NCI-H1694 treated with DMSO at 0.1 percent for 48 hours (cell line): ENCODE measurements around the gene EIF5AL1.
"Not testable (repeated sequence)": the region's sequence is repeated elsewhere in the genome, so short reads cannot be mapped to it uniquely, and the experiment has no call there.

Experiments
- DNase-seq: peaks from one replicate; lab custom pipeline; 2025; lab: John Stamatoyannopoulos, UW

The EIF5AL1 gene

DNA sequence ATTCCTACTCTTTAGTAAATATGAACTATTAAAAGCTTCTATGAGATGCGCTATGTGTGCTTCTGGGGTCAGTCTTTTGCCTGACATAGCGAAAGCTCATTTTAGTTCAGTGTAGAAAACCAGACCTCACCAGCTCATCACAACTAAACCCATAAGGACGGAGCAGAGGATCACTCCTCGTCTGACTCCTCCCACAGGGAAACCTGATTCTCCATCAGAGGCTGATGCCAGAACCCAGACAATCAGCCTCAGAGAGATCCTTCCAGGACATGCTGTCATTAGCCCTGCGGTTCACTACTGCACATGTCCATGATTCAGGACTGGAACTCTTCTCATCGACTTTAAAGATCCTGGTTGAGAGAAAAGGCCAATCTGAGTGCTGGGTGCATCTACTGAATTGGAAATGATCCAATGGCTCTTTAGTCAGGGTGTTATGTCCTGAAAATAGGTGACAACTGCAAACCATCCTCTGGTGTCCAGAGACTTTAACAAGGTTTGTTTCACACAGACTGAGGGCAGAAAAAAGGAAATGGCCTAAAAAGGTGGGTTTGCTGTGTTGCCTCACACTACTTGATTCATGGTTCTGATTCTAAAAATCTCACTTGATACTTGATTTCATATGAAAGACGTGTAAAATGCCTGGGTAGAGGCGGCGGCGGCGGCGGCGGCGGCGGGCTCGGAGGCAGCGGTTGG lies at the start of gene EIF5AL1:
Gene EIF5AL1 (plus strand): TSS at position 643 of the 693 bp plus-strand sequence. CDS start 117 bp downstream, outside the sequence.
- DNase-seq = not testable (repeated sequence)

DNA sequence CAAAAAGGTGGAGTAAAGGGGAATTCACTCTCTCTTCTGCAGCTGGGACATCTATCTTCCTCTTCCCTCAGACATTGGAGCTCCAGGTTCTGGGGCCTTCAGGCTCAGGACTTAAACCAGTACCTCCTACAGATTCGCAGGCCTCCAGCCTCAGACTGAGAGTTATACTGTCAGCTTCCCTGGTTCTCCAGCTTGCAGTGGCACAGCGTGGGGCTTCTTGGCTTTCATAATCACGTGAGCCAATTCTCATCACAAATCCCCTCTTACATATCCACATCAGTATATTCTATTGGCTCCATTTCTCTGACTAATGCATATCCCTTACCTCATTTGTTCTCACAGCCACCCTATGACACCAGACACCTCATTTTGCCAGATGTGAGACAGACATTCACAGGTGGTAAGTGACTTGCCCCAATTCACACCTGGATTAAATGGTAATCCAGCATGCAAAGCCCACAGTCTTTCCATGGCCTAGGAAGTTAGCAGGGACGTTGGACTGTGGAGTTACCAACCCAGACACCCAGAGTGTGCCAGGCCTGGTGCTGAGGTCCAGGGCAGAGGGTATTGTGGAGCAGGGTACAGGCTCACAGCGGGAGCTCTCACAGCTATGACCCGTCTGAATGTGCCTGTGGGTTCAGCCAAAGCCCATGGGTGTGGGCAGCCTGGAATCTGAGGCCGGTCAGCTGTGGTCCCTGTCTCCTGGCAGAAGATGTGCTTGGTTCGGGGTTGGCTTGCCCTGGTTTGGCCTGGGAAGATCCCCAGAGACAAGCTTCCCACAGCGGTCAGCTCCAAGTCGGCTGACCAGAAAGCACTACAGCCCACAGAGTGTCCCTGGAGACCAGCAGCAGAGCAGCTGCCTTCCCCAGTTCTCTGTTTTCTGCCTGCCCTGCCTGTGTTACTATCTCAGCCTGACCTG lies 48.5 kb upstream of the EIF5AL1 start:
- no peak for DNase-seq

DNA sequence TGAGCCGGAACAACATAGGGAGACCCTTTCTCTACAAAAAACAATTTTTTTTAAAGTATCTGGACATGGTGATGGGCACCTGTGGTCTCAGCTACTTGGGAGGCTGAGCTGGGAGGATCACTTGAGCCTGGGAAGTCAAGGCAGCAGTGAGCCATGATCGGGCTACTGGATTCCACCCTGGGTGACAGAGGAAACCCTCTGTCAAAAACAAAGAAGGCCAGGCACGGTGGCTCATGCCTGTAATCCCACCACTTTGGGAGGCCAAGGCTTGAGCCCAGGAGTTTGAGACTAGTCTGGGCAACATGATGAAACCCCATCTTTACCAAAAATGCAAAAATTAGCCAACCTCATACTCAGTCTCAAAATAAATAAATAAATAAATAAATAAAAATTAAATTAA lies 47.0 kb upstream of the EIF5AL1 start:
- DNase-seq = no peak

DNA sequence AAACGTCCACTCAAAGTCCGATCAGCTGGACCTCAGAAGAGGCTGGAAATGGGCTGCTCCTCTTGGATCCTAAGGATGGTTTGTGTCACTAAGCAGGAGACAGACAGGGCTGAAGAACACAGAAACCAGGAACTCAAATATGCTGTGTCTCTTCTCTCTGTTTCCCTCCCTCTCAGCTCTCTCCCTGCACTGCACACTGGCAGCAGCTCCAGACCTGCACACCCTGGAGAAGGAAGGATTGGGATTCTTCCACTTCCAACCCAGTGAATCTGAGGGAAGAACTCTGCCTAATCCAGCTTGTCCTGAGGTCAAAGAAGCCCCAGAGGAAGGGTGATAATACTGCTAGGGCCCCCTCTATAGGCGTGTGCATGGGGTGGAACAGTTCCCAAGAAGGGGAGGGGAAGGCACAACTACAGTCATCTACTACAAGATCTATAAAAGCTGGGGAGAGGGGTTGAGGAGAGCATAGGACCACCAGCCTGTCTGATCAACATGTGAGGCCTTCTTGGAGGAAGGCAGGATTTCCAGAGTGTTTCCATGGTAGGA lies 44.2 kb upstream of the EIF5AL1 start:
- DNase-seq = no peak

DNA sequence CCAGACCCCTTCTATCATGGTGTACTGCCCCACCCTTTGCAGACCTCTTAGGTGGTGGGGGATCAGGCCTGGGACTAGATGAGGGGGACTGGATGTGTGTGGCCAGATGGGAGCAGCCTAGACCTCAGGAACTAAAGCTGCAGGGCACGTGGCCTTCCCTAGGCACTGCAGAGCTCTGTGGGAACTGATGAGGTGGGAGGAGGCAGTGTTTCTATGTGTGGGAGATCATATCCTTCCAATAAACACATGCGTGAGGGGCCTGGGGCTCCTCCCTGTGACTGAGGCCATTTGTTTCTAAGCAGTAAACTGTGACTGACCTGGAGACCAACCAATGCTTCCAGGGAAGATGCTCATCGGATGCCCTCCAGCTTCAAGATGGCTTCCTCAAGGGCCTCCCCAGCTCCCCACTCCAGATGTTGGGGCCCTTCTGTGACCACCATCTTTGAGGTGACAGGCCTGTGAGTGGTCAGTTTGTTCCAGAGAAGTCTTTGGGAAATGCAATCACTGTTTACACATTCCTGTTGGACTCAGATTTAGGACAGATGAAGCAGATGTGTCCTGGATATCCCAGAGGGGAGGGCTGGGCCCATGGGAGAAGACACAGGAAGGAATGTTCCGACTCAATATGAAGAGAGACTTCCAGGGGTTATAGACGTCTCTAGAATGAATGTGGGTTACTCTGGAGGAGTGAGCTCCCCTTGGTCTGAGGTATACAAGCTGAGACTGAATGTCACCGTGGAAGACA lies 43.3 kb upstream of the EIF5AL1 start:
- DNase-seq = no peak

DNA sequence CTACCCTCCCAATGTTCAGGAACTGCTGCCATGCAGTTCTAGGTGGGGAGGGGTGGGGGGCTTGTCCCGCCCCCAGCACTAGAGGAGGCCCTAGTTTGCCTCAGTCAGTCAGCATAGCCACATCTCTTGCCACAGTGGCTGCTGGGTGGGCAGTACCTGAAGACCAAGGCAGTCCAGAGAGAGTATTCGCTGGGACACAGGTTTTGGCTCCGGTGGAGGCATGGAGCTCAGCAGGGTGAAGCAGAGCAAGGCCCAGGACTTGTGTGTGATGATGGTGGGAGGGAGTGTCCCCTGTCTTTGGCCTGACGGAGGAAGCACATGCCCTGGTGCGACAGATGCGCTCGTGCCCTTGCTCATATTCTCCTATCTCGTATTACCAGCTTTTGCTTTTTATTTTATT lies 42.2 kb upstream of the EIF5AL1 start:
- DNase-seq = no peak

DNA sequence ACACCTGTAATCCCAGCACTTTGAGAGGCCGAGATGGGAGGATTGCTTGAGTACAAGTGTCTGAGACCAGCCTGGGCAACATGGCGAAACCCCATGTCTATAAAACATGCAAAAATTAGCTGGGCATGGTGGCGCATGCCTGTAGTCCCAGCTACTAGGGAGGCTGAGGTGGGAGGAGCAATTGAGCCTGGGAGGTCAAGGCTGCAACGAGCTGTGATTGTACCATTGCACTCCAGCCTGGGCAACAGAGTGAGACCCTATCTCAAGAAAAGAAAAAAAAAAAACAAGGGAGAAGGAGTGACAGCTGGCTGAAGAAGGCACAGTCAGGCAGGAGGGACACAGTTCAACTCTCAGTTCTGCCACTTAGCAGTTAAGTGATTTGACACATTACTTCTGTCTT lies 40.6 kb upstream of the EIF5AL1 start:
- DNase-seq = no peak

DNA sequence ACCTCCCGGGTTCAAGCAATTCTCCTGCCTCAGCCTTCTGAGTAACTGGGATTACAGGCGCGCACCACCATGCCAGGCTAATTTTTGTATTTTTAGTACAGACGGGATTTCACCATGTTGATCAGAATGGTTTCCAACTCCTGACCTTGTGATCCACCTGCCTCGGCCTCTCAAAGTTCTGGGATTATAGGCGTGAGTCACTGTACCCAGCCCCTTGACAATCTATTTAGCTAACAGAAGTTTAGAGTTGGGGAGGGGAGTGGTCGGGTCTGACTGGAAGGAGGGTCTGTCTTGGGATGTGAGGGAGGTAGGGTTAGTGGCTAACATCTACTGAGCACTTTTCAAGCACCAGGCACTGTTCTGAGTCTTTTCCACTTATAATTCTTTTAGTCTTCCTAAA lies 39.9 kb upstream of the EIF5AL1 start:
- no peak for DNase-seq

DNA sequence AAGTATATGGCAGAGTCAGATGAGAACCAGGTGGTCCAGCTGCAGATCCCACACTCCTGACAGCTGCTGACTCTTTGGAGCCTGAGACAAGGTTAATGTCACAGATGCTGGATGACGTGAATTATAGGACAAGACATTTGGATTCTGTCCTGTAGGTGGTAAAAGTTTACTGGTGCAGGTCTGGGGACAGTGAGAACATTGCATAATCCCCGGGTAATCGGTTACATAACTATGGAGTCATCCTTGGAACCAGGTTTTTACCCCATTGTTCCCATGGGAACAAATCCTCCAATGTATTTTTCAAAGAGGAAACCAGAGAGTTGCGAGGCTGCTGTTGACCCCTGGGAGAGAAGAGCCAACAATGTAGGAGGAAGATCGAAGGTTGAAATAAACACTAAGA lies 39.4 kb upstream of the EIF5AL1 start:
- no peak for DNase-seq

DNA sequence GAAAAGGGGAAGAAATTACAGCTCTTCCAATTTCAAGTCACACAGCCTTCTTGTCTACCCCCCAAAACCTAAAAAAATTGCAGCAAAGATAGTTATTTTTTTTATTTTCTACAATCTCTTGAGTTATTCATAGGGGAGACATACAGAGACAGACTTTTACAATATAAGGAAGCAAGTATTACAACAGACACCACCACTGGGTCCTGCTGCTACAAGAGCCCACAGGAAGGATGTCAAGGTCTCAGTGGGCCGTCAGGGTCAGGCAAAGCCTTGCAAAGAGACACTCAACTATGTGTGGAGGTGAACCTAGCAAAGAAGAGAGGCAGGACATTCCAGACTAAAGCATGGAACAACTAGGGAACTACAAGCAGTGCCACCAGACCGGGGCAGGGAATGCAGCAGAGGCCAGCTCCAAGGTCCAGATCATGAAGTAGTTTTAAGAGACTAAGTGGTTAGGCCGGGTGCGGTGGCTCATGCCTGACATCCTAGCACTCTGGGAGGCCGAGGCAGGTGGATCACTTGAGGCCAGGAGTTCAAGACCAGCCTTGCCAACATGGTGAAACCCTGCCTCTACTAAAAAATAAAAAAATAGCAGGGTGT lies 38.7 kb upstream of the EIF5AL1 start:
- no peak for DNase-seq

DNA sequence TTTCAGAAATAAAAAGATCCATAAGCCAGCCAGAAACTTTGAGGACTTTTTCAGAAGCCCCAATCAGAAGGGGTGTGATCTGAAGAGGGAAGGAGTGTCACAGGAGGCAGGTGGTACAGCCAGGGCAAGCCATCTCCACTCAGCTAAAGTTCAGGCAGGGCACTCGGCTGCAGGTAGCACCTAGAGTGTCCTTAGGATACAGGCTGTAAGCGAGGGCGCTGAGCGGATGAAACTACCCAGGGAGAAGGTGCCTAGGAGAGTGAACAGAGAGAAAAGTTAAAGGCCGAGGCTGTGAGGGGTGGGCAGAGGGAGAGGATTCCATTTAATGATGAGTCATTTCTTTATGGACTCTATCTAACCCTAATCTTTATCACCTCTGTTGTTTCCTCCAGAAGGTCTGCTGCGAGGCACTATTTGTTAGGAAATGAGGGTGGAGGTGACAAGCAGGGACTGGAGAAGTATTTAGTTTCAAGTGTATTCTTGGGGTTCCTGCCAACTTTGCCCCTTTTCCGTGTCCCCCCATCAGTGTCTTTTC lies 37.1 kb upstream of the EIF5AL1 start:
- no peak for DNase-seq

DNA sequence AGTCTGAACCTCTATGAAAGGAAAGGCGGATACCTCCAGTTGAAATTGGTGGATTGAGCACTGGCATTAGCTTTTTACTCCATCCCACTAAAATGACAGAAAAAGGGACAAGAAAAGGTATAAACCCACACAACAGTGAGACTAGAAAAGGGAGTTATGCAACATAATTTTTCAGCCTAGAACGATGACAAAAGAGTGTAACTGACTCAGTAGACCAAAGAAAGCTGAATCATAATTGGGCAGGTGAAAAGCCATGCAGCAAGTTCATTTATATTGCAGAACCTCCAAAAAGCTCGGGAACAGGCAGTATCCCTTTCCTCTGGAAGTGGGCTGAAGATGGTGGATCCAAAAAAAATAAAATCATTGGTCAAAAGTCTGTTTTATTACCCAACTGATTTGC lies 36.5 kb upstream of the EIF5AL1 start:
- no peak for DNase-seq

DNA sequence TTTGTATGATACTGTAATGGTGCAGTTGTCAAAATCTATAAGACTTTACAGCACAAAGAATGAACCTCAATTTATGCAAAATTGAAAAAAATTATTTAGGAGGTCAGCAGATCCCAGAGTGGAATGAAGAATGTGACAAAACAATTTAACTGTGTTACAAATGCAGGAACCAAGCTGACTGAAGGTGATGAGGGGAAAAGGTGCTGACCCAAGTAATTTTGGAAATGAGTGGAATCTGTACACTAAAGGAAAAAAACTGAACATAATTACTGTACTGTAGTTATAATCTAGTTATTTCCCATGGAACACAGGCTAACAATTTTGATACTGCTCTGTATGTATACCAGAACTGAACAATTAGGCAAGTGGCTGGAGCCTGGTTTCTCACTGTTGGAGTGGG lies 35.7 kb upstream of the EIF5AL1 start:
- DNase-seq = no peak

DNA sequence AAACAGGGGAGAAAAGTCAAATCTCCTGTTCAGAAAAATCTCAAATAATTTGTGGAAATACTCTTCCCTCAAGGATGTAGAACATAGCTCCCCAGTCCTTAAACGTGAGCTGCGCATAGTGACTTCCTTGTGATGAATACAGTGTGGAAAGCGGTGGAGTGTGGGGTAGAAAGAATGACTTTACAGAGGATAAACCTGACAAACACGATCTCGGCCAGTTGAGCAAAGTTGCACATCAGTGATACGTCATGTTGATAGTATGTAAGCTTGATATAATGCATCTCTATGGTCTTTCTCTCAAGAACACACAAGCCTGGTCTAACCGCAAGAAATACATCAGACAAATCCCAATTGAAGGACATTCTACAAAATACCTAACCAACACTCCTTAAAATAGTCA lies 34.9 kb upstream of the EIF5AL1 start:
- no peak for DNase-seq

DNA sequence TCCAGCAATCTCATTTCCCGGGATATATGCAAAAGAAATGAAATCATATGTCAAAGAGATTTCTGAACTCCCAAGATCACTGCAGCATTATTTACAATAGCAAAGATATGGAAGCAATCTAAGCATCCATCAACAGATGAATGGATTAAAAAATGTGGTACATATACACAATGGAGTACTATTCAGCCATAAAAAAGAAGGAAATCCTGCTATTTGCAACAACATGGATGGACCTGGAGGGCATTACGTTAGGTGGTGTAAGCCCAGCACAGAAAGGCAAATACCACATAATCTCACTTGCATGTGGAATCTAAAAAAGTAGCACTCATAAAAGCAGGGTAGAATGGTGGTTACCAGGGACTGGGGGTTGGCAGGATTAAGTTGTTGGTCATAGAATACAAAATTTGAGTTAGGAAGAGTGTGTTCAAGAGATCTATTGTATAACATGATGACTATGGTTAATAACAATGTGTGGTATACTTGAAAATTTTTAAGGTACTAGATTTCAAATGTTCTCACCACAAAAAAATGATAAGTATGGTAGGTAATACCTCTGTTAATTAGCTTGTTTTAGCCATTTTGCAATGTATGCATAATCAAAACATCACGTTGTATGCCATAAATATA lies 32.9 kb upstream of the EIF5AL1 start:
- no peak for DNase-seq

DNA sequence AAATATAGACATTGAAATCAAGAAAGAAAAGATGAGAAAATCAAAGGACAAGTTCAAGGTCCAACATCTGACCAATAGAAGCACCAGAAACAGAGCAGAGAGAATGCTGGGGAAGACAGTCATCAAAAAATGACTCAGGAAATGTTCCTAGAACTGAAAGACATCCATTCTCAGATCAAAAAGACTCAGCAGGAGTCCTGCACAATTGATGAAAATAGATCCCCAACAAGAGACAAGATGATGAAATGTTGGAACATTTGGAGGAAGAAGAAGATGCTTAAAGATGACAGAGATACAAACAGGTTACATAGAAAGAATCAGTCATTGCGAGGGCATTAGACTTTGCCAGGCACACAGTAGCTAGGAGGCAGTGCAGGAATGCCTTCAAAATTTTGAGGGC lies 30.0 kb upstream of the EIF5AL1 start:
- no peak for DNase-seq

DNA sequence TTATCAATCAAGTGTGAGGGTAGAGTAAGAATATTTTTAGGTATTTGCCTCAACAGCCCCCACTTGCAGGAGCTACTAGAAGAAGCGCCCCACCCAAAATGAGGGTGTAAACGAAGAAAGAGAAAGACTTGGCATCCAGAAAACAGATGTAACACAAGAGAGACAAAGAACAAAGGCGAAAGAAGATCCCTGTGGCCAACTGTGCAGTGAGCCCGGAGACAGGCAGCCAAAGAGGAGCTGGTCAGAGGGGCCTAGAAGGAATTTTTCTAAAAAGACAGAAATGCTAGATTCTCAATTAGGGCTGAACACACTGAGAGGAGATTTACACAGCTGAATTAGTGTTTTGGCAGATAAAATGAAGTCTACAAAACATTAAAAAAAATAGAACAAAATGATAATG lies 29.6 kb upstream of the EIF5AL1 start:
- DNase-seq = no peak

DNA sequence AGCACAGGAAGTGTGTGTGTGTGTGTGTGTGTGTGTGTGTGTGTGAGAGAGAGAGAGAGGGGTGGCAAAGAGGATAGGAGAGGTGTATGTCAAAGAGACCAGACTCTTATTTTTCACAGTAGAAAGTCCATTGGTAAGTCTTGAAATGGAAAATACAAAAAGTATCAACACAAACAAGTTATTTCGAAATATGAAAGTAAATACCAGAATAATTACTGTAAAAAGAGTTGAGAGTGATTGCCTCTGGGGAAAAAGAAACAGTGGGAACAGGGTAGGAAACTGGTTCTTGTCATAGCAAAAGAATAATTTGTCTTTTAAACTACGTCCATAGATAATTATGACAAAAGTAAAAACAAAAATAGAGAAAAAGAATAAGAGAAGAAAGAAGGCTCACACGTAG lies 29.0 kb upstream of the EIF5AL1 start:
- DNase-seq = no peak

DNA sequence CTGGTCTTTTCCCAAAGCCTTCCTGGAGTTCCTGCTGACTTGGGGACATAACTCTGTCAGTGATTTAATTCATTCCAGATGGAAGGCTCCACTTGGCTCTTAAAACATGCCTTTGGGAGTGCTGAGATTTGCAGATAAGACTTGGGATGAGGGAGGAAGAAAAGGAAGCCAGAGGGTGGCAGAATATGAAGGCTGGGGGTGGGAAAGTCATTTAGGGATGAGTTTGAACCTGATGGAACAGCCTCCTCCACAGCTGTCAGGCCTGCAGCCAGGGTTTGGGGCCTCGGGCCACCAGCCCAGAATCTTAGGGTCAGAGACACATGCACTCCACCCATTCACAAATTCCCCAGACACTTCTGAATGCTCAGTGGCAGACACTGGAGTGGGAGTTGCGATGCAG lies 28.4 kb upstream of the EIF5AL1 start:
- DNase-seq = no peak

DNA sequence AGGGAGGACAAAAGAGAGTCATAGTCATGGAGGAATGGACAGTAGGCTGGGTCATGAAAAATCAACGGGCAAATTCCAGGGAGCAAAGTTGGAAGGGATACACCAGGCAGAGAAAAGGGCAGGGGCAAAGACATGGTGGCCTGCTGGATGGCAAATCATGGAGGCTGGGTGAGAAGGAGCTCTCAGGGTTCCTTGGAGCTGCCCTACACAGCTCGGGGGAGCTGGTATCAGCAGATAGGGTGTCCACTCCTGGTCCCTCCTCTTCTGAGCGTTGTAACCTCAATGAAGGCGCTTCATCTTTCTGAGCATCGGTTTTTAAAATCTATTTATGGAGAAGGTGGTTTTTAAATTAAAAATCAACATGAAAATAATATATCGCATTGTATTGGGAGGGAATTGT lies 27.9 kb upstream of the EIF5AL1 start:
- no peak for DNase-seq
